H1 (cell line): Measurements from ENCODE around the gene SLC12A8. TPM values are rescaled to one million over a fixed set of nuclear protein-coding genes. Genes with fewer than 3 reads are reported as not detected.

ENCODE experiments used
- E2F6 ChIP-seq: IDR thresholded peaks from 2 replicates; pipeline ENCODE4 v1.6.1; 2012; ENCODE audit warnings: inconsistent platforms
- KDM5A ChIP-seq: fragments of 200-600 bp; IDR thresholded peaks from 2 replicates; pipeline ENCODE4 v1.7.1; 2012; ENCODE audit warnings: mild to moderate bottlenecking, low read length, inconsistent platforms, mixed read lengths
- RBBP5 ChIP-seq: IDR thresholded peaks from 2 replicates; pipeline ENCODE4 v1.7.1; 2012; ENCODE audit warnings: low read depth, mild to moderate bottlenecking, inconsistent platforms, low read length, moderate library complexity, borderline replicate concordance
- TAF7 ChIP-seq: optimal IDR thresholded peaks from 2 replicates; pipeline ENCODE3; 2011; ENCODE audit warnings: low read depth, mild to moderate bottlenecking, inconsistent platforms, low read length, moderate library complexity, borderline replicate concordance
- polyA plus RNA-seq, 7 experiments: library from polyadenylated mRNA; depleted of rRNA in 3 of 7; stranded (reverse) in 5 of 7; unstranded in 2 of 7; fragments of >200 nt in 5 of 7; fragments of 200-250 nt in 2 of 7; gene quantifications; 1 replicate in 5 of 7; 2 replicates in 1 of 7; 4 replicates in 1 of 7; pipeline versions ENCODE4 v1.2.1 to v1.2.3, GENCODE V29; 2011 to 2013; ENCODE audit warnings: missing spikeins in 2 of 7, mixed read lengths in 2 of 7
- total RNA-seq: library from RNA; stranded (reverse); fragmentation: NEBNext Ultra II Directional; extraction: Animal tissue kit (Norgen Biotek cat#: 25700); gene quantifications from 2 replicates; pipeline ENCODE4 v1.2.1, GENCODE V29; 2021

SLC12A8 gene
- total and polyA plus RNA-seq, 2 of the 8 experiments (the other 6 are each of a cell fraction or from before 2014, with no cell fraction given) = 13.7 to 14.4 TPM

DNA sequence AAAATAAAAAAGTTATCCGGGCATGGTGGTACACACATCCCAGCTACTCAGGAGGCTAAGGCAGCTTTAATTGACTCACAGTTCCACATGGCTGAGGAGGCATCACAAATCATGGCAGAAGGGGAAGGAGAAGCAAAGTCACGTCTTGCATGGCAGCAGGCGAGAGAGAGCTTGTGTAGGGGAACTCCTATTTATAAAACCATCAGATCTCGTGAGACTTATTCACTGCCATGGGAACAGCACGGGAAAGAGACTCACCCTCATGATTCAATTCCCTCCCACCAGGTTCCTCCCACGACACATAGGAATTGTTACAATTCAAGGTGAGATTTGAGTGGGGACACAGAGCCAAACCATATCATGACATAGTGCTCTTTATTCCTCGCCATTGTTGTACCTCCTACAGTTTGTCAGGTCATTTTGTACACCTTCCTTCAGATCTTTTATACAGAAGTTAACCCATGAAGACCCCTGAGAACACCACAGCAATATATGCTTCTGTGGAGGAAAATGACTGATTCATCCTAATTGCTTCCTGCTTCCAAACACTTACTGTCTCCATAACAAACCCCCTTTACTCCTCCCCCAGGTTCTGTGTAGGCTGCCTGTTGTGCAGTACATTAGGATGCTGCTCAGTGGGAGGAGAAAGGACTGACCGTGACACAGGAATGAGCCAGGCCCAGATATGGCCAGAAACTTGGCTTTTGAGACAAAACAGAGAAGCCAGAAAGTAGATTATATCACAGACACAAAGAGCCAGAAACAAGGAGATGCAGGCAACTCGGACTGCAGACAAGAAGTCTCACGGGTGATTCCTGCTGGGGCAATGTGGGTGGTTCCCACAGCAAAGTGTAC, 88.9 kb downstream of the SLC12A8 start (continued):
- TF ChIP-seq TAF7 (no peak), RBBP5 (no peak), KDM5A (no peak), E2F6 (no peak)
